Lower leg skin (tissue), 4 donors: Measurements from ENCODE around the gene GJC1. TPM values are rescaled to one million over a fixed set of nuclear protein-coding genes. Genes with fewer than 3 reads are reported as not detected.

Experiments used
- DNase-seq, 2 donors: peaks; one replicate each; pipeline ENCODE4 v3.0.0-alpha.2; 2019; ENCODE audit warnings: low spot score in 2 of 2
- H3K4me3 ChIP-seq: fragments of 200-600 bp; sonication (generic); 2 replicates; pipeline ENCODE4 v1.5.1; 2017; ENCODE audit warnings: mild to moderate bottlenecking, low read depth; ENCODE audit not compliant: poor library complexity, severe bottlenecking
- POLR2A ChIP-seq, 2 donors: fragments of 450-650 bp; IDR thresholded peaks; one replicate each; pipeline ENCODE4 v1.6.1; 2016 to 2017; ENCODE audit warnings: antibody characterized with exemption in 2 of 2, mild to moderate bottlenecking in 1 of 2, moderate library complexity in 1 of 2
- WGBS, 2 donors: methylation state at CpG; one replicate each; pipeline ENCODE4 v1.1.5; 2018; 5-methylcytosine and 5-hydroxymethylcytosine counted together
- intact Hi-C: fragments of 100-400 bp; cut with DNase I; formaldehyde crosslinking; loops from one replicate; pipeline ENCODE4 v1.15.0; 2023; ENCODE audit warnings: low total_unique reads
- total RNA-seq, 4 donors: library from RNA; depleted of rRNA; stranded (reverse); fragments of >200 nt; gene quantifications; one replicate each; pipeline ENCODE4 v1.1.0, GENCODE V29; 2016
- TF ChIP-seq, protein P1 (sequence below), 3 donors: fragments of 450-650 bp; IDR thresholded peaks; one replicate each; pipeline ENCODE4 v1.5.1; 2016; ENCODE audit warnings: antibody characterized with exemption in 3 of 3, mild to moderate bottlenecking in 3 of 3, moderate library complexity in 2 of 3

Gene GJC1
- total RNA-seq, 4 donors from 2014 or later, result 0.25 to 4.6 (median 1.6) TPM

DNA sequence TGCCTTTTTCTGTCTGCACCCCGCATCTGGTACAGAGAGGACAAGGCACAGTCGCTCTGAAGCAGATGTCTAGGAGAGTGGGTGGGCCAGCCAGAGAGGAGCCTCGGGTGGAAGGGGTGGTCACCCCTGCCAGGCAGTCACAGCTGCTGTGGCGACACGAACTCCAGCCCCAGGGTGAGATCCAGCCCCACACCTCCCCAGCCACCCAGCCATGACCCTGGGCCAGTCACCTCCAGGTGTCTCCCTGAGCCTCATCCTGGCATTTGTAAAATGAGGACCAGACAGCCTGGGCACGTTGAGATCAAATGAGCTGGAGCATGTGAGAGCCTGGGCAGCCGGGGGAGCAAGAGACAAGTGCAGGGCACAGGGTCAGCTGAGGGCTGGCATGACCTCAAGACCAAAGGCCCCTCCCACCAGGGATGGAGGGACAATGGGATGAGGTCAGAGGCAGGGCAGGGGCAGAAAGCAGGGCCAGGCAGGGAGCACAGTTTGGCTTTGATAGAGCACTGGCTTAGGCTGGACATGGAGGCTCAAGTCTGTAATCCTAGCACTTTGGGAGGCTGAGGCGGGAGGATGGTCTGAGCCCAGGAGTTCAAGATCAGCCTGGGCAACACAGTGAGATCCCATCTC is 63.6 kb downstream of the GJC1 start:
- intact Hi-C loops, result no loop called here
- no peak overlapping the region for H3K4me3 ChIP-seq
- 50 to 55% methylated on average over 8 of the region's 8 CpGs for WGBS, 2 donors
- TF ChIP-seq, protein P1, sequence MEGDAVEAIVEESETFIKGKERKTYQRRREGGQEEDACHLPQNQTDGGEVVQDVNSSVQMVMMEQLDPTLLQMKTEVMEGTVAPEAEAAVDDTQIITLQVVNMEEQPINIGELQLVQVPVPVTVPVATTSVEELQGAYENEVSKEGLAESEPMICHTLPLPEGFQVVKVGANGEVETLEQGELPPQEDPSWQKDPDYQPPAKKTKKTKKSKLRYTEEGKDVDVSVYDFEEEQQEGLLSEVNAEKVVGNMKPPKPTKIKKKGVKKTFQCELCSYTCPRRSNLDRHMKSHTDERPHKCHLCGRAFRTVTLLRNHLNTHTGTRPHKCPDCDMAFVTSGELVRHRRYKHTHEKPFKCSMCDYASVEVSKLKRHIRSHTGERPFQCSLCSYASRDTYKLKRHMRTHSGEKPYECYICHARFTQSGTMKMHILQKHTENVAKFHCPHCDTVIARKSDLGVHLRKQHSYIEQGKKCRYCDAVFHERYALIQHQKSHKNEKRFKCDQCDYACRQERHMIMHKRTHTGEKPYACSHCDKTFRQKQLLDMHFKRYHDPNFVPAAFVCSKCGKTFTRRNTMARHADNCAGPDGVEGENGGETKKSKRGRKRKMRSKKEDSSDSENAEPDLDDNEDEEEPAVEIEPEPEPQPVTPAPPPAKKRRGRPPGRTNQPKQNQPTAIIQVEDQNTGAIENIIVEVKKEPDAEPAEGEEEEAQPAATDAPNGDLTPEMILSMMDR (IDR thresholded peaks at IDR 0.05), result no peak
- TF ChIP-seq POLR2A (IDR thresholded peaks at IDR 0.05), result no peak
- no peak for DNase-seq

DNA sequence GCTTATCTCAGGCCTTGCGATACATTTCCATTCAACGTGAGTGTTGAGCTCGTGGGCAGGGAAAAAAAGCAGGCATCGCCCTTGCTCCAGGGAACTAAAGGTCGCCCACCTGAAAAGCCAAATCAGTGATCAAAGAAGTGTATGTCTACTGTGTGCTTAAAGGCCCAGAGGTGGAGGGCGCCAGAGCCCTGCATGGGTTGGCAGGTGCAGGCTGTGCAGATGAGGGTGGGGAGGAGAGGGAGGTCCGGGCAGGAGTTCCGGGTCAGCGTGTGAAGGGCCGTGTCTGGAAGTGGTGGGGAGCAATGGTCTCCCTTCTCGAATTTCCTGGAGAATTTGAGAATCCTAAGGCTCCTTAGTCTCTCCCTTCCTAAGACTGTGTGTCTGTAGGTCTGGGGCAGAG is 64.1 kb downstream of the GJC1 start:
- 65 to 67% methylated on average over 11 of the region's 11 CpGs for WGBS, 2 donors
- DNase-seq, result no peak
- no peak for TF ChIP-seq POLR2A (IDR thresholded peaks at IDR 0.05)
- TF ChIP-seq, protein P1 (IDR thresholded peaks at IDR 0.05), result no peak
- no peak overlapping the region for H3K4me3 ChIP-seq
- intact Hi-C loops, result no loop called here

DNA sequence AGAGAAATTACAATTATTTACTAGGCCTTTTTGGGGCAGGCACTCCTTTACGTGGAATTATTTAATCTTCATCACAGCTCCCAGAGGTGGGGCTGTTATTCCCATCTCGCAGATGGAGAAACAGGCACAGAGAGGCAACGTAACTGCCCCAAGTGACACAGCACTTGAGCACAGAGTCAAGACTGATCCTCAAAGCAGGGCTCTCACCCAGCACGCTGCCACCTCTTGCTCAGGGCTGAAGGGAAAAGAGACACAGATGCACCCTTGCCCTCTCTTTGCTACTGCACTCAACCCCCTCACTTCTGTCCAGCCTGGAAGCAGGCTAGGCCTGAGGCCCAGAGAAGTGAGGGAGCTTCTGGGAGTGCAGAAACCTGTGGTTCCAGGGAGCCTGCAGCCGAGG is 66.9 kb downstream of the GJC1 start:
- TF ChIP-seq, protein P1 (IDR thresholded peaks at IDR 0.05), result no peak
- TF ChIP-seq POLR2A (IDR thresholded peaks at IDR 0.05), result no peak
- WGBS, 2 donors, result 81 to 87% methylated on average over 5 of the region's 5 CpGs
- intact Hi-C loops, result no loop called here
- H3K4me3 ChIP-seq, result no peak overlapping the region
- DNase-seq, result no peak

DNA sequence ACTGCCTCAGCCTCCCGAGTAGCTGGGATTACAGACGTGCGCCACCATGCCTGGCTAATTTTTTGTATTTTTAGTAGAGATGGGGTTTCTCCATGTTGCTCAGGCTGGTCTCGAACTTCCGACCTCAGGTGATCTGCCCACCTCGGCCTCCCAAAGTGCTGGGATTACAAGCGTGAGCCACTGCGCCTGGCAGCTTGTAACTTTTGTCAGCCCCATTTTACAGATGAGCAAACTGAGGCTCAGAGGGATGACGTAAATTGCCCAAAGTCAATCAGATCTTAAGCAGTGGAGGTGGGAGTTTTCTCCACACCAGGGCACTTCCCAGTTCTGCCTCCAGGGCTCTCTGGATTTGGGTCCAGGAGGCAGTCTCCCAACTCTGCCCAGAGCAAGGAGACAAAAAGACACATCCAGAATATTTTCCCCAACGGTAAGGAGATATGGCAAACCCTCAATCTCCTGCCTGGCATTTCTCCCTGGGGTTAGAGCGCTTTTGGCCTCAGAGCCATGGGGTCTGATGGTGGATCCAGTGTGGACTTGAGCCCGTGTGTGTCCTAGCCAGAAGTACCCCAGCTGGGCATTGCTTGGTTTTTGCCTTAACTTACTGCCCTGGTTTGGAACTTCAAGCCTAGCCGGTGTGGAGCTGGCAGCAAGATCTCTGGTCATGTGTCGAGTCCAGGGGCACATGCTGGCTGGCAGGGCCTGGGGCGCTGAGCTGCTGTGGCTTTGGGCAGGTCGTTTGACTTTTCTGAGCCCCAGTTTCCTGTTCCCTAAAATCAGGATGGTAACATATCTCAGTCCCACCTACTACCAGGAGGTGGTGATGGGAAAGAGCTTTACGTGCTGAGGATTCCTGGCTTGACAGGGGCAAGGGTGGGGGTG is 67.9 kb downstream of the GJC1 start:
- H3K4me3 ChIP-seq, result no peak overlapping the region
- intact Hi-C loops, result no loop called here
- TF ChIP-seq, protein P1 (IDR thresholded peaks at IDR 0.05), result no peak
- TF ChIP-seq POLR2A (IDR thresholded peaks at IDR 0.05), result no peak
- WGBS, 2 donors, result 75% methylated on average over 17 of the region's 17 CpGs
- no peak for DNase-seq

DNA sequence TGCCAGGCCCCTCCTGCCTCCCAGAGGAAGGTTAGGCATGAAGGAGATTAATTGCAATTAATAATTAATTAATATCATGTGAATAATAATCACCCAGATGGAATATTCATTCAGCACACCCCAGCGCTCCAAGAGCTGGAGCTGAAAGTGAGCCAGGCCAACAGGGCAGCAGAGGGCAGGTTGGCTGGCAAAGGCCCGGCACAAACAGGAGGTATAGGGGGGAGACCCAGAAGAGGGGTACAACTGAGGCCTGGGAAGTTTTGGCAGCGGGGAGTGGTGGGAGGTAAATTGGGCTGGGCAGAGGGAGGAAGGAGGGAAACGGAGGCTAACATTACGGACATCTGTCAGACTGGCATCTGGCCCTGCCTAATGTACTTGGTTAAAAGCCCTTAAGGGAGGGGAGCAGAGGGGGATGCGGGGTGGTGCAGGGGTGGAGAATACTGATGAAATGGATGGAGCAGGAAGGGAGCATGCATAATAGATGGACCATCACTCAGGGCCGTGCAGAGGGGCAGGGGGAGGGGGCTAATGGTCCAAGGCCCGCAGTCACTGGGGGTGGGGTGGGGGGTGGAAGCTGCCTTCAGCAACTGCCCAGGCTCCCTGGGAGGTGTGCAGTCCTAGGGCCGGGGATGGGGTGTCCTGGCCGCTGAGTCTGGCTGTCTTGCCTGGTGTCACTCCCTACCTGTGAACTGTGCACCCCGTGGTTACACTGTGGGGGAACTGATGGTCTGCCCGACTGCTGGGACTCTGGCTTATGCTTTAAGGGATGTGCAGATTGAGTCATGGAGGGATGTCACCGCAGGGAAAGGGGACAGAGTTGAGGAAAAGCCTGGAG is 69.4 kb downstream of the GJC1 start:
- no peak overlapping the region for H3K4me3 ChIP-seq
- intact Hi-C loops, result no loop called here
- DNase-seq, result no peak
- TF ChIP-seq POLR2A (IDR thresholded peaks at IDR 0.05), result no peak
- TF ChIP-seq, protein P1 (IDR thresholded peaks at IDR 0.05), result no peak
- 67 to 75% methylated on average over 11 to 12 of the region's 13 CpGs for WGBS, 2 donors
